ENCODE measurements around the gene TRIM28. TPM values are rescaled to one million over a fixed set of nuclear protein-coding genes. Genes with fewer than 3 reads are reported as not detected.
A peak's percentile ranks its signal among the peaks of the same experiment; 100 is the strongest.

Gene TRIM28
- total and polyA plus RNA-seq, 9 of the 15 experiments (the other 6 are each of a cell fraction or from before 2014, with no cell fraction given), result 12.1 to 797 (median 490) TPM

- no peak for TF ChIP-seq ZBTB5 (IDR thresholded peaks at IDR 0.05)
- TF ChIP-seq GATAD2A (IDR thresholded peaks at IDR 0.05), result no peak
- peak; percentile 91 for TF ChIP-seq HNRNPL (IDR thresholded peaks at IDR 0.05; ENCODE audit: low read depth, low read length)
- TF ChIP-seq POLR2A (conservative IDR thresholded peaks at IDR 0.05), result no peak
- TF ChIP-seq KDM4B (IDR thresholded peaks at IDR 0.05; ENCODE audit: borderline replicate concordance in 2 of 2, low read depth in 1 of 2), result no peak
- no peak for TF ChIP-seq ARID2 (IDR thresholded peaks at IDR 0.05)
- TF ChIP-seq JUND (IDR thresholded peaks at IDR 0.05; ENCODE audit: borderline replicate concordance, low read depth, low read length), result no peak
- TF ChIP-seq JUND (tag; IDR thresholded peaks at IDR 0.05; ENCODE audit: borderline replicate concordance, low read depth, low read length), result no peak
- no peak for TF ChIP-seq CREB5 (CRISPR knock-in tag; IDR thresholded peaks at IDR 0.05)
Measured at GRCh38 chr19:58516964-58517833, 26.7 kb upstream of the TRIM28 start (continued).

Data from K562 (cell line).